Esophagus squamous epithelium (tissue), 5 donors: Measurements from ENCODE around the gene ADGRV1. TPM values are rescaled to one million over a fixed set of nuclear protein-coding genes. Genes with fewer than 3 reads are reported as not detected.

Source experiments
- DNase-seq: peaks from one replicate; lab custom pipeline; 2025; lab: John Stamatoyannopoulos, UW
- H3K27ac ChIP-seq, 4 donors: fragments of 200-600 bp; sonication (generic); one replicate each; pipeline ENCODE4 v1.5.1; 2016 to 2019; ENCODE audit warnings: mild to moderate bottlenecking in 1 of 4
- H3K27me3 ChIP-seq, 4 donors: fragments of 200-600 bp; sonication (generic); 1 replicate in 3 of 4; 2 replicates in 1 of 4; pipeline versions ENCODE4 v1.5.1 to v1.6.0; 2017 to 2021; ENCODE audit warnings: antibody characterized with exemption in 1 of 4
- H3K36me3 ChIP-seq, 3 donors: fragments of 200-600 bp; sonication (generic); one replicate each; pipeline ENCODE4 v1.5.1; 2016 to 2019
- H3K4me1 ChIP-seq, 3 donors: fragments of 200-600 bp; sonication (generic); one replicate each; pipeline ENCODE4 v1.5.1; 2017 to 2019
- H3K4me3 ChIP-seq, 4 donors: fragments of 200-600 bp; sonication (generic); 1 replicate in 3 of 4; 2 replicates in 1 of 4; pipeline ENCODE4 v1.5.1; 2016 to 2019; ENCODE audit warnings: mild to moderate bottlenecking in 2 of 4, moderate library complexity in 1 of 4
- H3K9me3 ChIP-seq, 3 donors: fragments of 200-600 bp; sonication (generic); one replicate each; pipeline ENCODE4 v1.5.1; 2016 to 2019
- CTCF ChIP-seq, 6 experiments: fragments of 450-650 bp in 4 of 6; fragments of 200-600 bp in 2 of 6; sonication (generic) in 2 of 6; IDR thresholded peaks; one replicate each; pipeline ENCODE4 v1.5.1; 2016 to 2019; ENCODE audit warnings: antibody characterized with exemption in 6 of 6, mild to moderate bottlenecking in 4 of 6, moderate library complexity in 4 of 6
- POLR2A ChIP-seq, 4 donors: fragments of 450-650 bp; IDR thresholded peaks; one replicate each; pipeline ENCODE4 v1.6.1; 2017; ENCODE audit warnings: antibody characterized with exemption in 4 of 4, mild to moderate bottlenecking in 4 of 4, moderate library complexity in 3 of 4
- WGBS, 2 donors: methylation state at CpG; one replicate each; pipeline ENCODE4 v1.1.5; 2018; 5-methylcytosine and 5-hydroxymethylcytosine counted together
- intact Hi-C: fragments of 100-400 bp; cut with DNase I; formaldehyde crosslinking; loops from one replicate; pipeline ENCODE4 v1.15.0; 2022
- total RNA-seq, 4 donors: library from RNA; depleted of rRNA; stranded (reverse); fragments of >200 nt; gene quantifications; one replicate each; pipeline ENCODE4 v1.1.0, GENCODE V29; 2016
- donor health status: DM: yes; HTN: yes; CAD: no.

ADGRV1 gene
- total RNA-seq, 4 donors from 2014 or later, result 1.9 to 14.1 (median 4.0) TPM

GRCh38 chr5:90690307-90690706 lies 131.7 kb downstream of the ADGRV1 start:
- H3K27ac ChIP-seq, result no peak overlapping the region
- DNase-seq, result no peak
- TF ChIP-seq CTCF (IDR thresholded peaks at IDR 0.05) (no peak), POLR2A (IDR thresholded peaks at IDR 0.05) (no peak)
- no peak overlapping the region for H3K4me3 ChIP-seq
- intact Hi-C loops, result no loop called here
- no peaks in the 10 kb centered on the region for H3K27me3 ChIP-seq
- H3K36me3 ChIP-seq, result no peaks in the 10 kb centered on the region
- no peaks in the 10 kb centered on the region for H3K4me1 ChIP-seq
- no peaks in the 10 kb centered on the region for H3K9me3 ChIP-seq

GRCh38 chr5:90691533-90691932 lies 132.9 kb downstream of the ADGRV1 start:
- Histone ChIP-seq H3K36me3 (no peaks in the 10 kb centered on the region), H3K9me3 (no peaks in the 10 kb centered on the region), H3K4me3 (no peak overlapping the region), H3K27me3 (no peaks in the 10 kb centered on the region), H3K27ac (no peak overlapping the region), H3K4me1 (no peaks in the 10 kb centered on the region)
- no peak for TF ChIP-seq CTCF (IDR thresholded peaks at IDR 0.05)
- TF ChIP-seq POLR2A (IDR thresholded peaks at IDR 0.05), result no peak
- 81 to 85% methylated on average over 4 of the region's 4 CpGs for WGBS, 2 donors
- DNase-seq, result no peak
- intact Hi-C loops, result no loop called here

GRCh38 chr5:90696153-90696552 lies 137.6 kb downstream of the ADGRV1 start:
- Histone ChIP-seq H3K9me3 (no peaks in the 10 kb centered on the region), H3K4me1 (no peaks in the 10 kb centered on the region), H3K27me3 (no peaks in the 10 kb centered on the region), H3K36me3 (no peaks in the 10 kb centered on the region), H3K4me3 (no peak overlapping the region), H3K27ac (no peak overlapping the region)
- 16 to 42% methylated on average over 2 of the region's 2 CpGs for WGBS, 2 donors
- intact Hi-C loops, result no loop called here
- no peak for DNase-seq
- TF ChIP-seq POLR2A (IDR thresholded peaks at IDR 0.05), result no peak
- no peak for TF ChIP-seq CTCF (IDR thresholded peaks at IDR 0.05)

GRCh38 chr5:90700299-90700698 lies 141.7 kb downstream of the ADGRV1 start:
- no peak for DNase-seq
- 45 to 67% methylated on average over 2 of the region's 2 CpGs for WGBS, 2 donors
- Histone ChIP-seq H3K9me3 (no peaks in the 10 kb centered on the region), H3K4me3 (no peak overlapping the region), H3K36me3 (no peaks in the 10 kb centered on the region), H3K4me1 (no peaks in the 10 kb centered on the region), H3K27me3 (no peaks in the 10 kb centered on the region), H3K27ac (no peak overlapping the region)
- intact Hi-C loops, result no loop called here
- TF ChIP-seq CTCF (IDR thresholded peaks at IDR 0.05) (no peak), POLR2A (IDR thresholded peaks at IDR 0.05) (no peak)

GRCh38 chr5:90703932-90704331 lies 145.3 kb downstream of the ADGRV1 start:
- intact Hi-C loops, result no loop called here

More at GRCh38 chr5:90703932-90704331, 145.3 kb downstream of the ADGRV1 start:
- H3K4me1 ChIP-seq, result no peaks in the 10 kb centered on the region
- no peaks in the 10 kb centered on the region for H3K9me3 ChIP-seq
- H3K27ac ChIP-seq, result no peak overlapping the region
- H3K36me3 ChIP-seq, result no peaks in the 10 kb centered on the region
- no peak overlapping the region for H3K4me3 ChIP-seq
- H3K27me3 ChIP-seq, result no peaks in the 10 kb centered on the region
- TF ChIP-seq CTCF (IDR thresholded peaks at IDR 0.05), result no peak
- TF ChIP-seq POLR2A (IDR thresholded peaks at IDR 0.05), result no peak
- DNase-seq, result no peak
